ENCODE measurements around the gene GJB5.

- TF ChIP-seq CTCF (IDR thresholded peaks at IDR 0.05; ENCODE audit: insufficient read depth, low read length, poor library complexity, severe bottlenecking) (no peak), EZH2phosphoT487 (conservative IDR thresholded peaks at IDR 0.05; ENCODE audit: low read length) (no peak)
Observed at GRCh38 chr1:34794001-34794789, 39.3 kb downstream of the GJB5 start.
